Stimulated activated CD4-positive, alpha-beta T cell treated with anti-CD3 and anti-CD28 coated beads, Interleukin-1b, Interleukin-23, amount 100 ng/mL, for 48 hours (primary cell): ENCODE measurements around the gene MTCP1.

Experiments used
- DNase-seq: peaks from one replicate; pipeline ENCODE4 v3.0.0-alpha.2; 2020

Gene MTCP1

DNA sequence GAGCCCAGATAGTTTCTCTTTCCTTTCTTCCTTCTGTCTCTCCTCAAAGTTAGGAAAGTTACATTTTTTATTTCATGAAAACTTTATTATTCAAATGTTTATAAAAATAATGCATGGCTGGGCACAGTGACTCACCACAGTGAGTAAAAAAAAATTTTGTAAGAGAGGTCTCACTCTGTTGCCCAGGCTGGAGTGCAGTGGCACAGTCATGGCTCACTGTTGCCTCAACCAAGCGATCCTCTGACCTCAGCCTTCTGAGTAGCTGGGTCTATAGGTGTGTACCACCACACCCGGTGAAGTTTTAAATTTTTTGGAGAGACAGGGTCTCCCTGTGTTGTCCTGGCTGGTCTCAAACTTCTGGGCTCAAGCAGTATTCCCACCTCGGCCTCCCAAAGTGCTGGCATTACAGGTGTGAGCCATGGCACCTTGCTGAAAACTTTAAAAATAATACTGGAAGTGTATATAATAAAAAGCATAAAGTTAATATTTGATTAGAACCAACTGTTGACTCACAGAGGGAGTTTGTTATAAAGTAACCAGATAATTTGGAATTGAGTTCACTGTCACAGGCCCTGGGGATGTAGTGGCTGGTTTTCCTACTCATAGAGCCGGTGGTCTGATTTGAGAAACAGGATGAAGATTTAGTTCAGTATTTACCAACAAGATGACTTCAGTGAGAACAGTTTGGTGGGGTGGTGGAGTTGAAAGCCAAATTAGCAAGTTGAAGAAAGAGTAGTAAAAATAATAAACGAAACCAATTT lies 18.0 kb downstream of the MTCP1 start:
- no peak for DNase-seq

DNA sequence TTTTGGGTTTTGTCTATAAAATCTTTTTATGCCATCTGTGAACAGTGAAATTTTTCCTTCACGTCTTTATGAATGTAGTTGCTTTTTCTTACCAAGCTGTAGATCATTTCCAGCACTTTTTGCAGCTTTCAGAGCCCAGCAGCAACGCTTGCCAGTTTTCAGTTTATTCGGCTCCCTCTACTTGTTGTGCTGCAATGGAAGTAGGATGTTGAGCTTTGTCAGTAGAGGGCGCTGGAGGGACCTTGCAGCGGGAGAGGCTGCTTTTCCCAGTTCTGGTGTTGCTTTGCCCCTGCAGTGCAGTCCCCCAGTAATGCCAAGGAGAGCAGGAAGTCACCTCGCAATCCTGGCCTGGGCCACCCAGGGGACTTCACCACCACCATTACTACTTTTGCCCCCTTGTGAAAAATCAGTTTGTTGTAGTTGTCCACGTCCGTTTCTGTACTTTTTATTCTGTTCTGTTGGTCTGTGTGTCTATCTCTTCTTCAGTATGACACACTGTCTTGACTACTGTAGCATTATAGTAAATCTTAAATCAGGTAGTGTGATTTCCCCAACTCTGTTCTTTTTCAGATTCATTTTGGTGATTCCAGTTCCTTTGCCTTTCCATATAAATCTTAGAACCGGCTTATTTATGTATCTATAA lies 21.8 kb downstream of the MTCP1 start:
- peak; percentile 36 for DNase-seq

DNA sequence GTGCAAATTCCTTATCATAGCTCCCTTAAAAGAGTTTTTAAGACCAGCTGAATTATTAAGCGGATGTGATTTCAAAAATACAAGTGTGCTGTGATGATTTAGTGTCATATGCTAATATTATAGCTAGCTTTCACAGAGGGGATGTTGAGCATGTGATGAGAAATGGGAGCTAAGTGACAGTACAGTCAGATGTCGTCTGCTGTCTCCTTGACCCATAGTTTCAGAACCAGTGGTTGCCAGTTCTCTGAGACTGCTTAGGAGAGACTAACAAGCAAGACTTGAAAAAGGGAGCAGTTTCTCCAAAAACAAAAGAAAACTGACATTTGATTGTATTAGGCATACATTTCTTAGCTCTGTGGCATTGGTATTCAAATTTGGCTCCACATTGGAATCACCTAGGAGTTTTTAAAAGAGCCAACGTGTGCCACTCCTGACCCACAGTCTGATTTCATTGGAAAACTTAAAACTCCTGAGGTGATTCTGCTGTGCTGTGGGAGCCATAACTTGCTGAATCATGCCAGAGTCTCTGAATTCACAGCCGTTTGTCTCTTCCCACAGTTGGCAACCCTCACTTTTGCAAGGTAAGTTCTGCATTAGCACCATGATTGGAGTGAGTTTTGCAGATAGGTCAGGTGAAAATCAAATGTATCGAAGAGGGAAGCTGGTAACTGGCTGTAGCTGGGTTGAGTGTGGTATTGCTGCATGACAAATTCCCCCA lies 24.0 kb downstream of the MTCP1 start:
- no peak for DNase-seq

DNA sequence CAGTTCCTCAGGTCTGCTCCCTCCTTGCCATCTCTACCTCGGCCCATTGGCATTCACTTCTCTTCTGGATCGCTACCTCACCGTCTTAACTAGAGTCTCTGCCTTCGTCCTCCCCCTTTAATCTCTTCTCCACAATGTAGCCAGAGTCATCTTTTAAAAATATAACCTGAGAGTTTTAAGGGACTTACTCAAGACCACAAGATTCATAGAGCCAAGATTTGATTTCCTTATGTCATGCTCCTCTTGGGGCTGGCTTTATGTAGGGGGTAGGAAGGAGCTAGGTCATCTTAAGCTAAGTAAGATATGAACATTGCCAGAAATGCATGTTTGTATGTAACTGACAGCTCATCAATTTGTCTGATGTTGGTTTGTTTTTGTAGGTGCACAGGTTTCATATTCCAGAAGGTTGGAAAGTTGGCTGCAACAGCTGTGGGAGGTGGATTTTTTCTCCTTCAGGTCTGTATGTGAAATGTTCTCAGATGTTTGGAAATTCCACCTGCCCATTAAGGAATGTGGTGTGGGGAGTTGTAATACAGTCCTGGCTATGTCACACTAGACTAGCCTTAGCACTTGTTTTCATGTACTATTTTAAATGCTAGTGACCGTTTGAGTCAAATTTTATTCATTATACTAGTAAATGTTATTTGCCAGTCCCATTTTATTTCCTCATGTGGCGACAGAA lies 24.7 kb downstream of the MTCP1 start:
- no peak for DNase-seq

DNA sequence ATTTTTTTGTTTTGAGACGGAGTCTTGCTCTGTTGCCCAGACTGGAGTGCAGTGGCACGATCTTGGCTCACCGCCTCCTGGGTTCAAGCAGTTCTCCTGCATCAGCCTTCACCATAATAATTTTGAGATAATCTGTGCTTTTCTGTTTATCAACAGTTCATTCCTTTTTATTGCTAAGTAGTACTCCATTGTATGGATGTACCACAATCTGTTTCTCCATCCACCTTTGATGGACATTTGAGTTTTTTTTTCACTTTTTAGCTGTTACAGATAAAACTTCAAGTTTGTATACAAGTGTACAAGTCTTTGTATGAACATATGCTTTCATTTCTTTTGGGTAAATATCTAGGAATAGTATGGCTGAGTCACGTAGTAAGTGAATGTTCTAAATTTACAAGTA lies 35.2 kb downstream of the MTCP1 start:
- no peak for DNase-seq

DNA sequence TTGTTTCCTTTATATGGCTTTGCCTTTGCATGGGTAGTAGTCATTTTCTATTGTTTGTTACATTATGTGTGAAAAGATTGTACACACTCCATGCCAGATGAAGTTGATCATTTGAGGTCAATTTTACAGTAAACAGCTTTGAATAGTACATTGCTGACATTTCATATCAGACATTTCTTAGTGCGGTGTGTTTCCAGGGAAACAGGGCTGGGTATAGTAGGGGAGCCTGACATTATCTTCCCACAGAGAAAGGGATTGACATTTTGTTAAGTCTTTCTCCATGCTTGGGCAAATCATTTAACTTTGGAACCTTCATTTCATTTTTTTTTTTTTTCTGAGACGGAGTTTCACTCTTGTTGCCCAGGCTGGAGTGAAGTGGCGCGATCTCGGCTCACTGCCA lies 39.3 kb downstream of the MTCP1 start:
- DNase-seq, result no peak

DNA sequence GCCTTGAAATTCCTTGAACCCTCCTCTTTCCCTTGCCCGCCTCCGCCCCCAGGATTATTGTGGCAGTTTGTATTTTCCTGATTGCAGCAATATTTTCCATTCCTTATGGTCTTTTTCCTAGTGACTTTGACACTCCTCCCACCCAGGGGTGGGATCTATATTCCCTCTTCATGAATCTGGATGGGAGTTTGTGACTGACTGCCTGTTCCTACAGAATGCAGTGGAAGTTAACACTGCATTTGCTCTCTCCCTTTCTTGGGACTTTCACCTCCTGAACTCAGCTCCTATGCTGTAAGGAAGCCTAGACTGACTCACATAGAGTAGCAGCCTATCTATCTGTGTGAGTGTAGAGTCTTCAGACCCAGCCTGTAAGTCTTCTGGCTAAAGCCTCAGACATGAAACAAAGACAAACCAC lies 42.1 kb downstream of the MTCP1 start:
- no peak for DNase-seq

DNA sequence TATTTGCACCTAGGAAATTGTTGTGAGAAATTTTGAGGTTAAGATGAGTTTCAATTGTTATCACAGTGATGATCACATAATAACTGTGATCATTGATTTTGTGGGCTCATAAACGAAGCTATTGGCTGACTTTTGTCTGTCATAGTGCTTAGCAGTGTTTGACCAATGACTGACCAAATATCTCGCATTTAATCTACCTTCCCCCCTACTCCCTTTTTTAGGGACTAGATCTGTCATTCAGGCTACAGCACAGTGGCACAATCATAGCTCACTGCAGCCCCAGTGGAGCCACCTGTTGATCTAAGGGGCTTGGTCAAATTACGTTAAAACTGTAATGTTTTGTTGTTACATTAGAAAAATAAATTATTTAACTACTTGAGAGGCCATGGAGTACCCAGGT lies 42.8 kb downstream of the MTCP1 start:
- no peak for DNase-seq

DNA sequence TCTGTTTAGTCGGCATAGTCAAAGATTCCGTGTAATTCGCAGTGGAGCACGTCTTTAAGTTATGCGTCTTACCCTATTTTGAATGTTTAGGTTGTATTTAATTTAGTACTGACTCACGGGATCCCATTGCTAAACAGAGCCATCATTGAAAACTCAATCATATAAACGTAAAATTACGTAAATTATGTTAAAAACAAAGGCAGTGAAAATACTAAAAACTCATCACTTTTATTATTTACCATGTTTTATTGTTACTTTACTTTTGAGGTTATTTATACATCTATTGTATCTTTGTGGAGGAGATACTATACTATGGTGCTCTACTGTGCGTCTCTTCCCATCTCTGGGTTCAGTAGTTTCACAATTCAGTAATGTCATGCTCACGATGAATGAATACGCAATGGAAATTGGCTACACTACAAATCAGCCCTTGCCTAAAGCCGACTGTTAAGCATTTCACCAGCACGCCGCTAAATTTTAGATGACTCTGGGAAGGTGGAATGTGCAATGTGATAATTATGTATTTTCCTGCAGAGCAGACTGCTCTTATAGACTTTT lies 43.3 kb downstream of the MTCP1 start:
- peak; percentile 10 for DNase-seq

DNA sequence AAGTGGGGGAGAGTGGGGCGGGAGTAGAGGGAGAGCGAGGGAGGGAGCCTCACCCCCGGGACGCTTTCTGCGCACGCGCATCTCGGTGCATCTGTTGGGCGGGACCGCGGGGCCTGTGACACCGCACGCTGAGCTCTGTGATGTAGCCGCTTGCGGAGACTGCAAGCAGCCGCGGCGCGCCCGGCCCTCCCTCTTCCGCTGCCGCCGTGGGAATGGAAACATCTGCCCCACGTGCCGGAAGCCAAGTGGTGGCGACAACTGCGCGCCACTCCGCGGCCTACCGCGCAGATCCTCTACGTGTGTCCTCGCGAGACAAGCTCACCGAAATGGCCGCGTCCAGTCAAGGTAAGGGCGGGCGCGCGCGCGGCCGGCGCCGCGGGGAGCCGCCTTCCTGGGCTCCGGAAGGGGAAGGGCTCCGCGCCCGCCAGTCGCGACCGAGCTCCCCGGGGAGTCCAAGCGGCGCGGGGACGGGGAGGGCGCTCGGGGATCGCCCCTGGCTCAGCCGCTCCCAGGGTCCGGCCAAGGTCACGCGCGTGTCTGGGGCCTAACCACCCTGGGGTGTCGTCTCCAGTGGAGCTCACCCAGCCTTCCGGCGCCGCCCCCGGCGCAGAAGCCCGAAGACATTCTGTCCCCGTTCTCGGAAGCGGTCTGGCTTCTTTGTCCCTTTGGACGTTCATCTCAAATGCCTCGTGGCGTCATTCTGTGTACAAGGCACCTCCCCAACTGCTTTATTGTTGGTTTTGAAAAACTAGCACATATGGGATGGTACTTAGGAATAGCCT lies 44.0 kb downstream of the MTCP1 start, which contains the start of gene FUNDC2:
TSS of gene FUNDC2 (plus strand) at position 118 of the 782 bp plus-strand sequence. CDS start at position 213, 95 bp downstream.
- DNase-seq, result peak; percentile 94

DNA sequence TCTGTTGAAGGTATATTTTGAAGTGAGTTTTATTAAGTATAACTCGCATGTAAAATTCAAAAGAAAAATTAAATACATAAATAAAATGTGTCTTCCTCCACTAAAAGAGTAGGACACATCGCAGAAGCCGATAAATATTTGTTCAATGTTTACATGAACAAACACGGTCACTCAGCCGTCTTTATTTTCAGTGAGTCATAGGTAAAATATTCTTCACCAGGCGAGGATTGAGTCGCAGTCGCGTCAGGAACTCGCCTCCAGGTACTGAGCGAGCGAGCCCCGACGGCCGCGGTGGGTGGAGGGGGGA lies 44.6 kb downstream of the MTCP1 start:
- DNase-seq, result no peak

- DNase-seq, result no peak
These were observed 46.8 kb downstream of the MTCP1 start for GRCh38 chrX:155023907-155024833.

GRCh38 chrX:155022585-155022984 lies 48.4 kb downstream of the MTCP1 start, which contains the start of gene F8:
F8 (minus strand) TSS chrX:155022723; CDS start chrX:155022552, 171 bp downstream.
- no peak for DNase-seq

GRCh38 chrX:155020591-155020990 lies 50.3 kb downstream of the MTCP1 start:
- no peak for DNase-seq
